ENCODE measurements around the gene NAXD.

- no peak for TF ChIP-seq CTCF (IDR thresholded peaks at IDR 0.05)
- TF ChIP-seq POLR2AphosphoS5 (IDR thresholded peaks at IDR 0.05), result no peak
- TF ChIP-seq POLR2A (IDR thresholded peaks at IDR 0.05), result no peak
These were observed 24.6 kb downstream of the NAXD start for GRCh38 chr13:110639935-110640334.
